Sigmoid colon (tissue), 7 donors: ENCODE data around the gene MTURN. TPM values are rescaled to one million over a fixed set of nuclear protein-coding genes. Genes with fewer than 3 reads are reported as not detected.

Source experiments
- DNase-seq: peaks from one replicate; pipeline ENCODE4 v3.0.0-alpha.2; 2019
- H3K27ac ChIP-seq, 4 donors: fragments of 200-600 bp; sonication (generic); one replicate each; pipeline ENCODE4 v1.5.1; 2016 to 2019; ENCODE audit warnings: mild to moderate bottlenecking in 1 of 4
- H3K27me3 ChIP-seq, 3 donors: fragments of 200-600 bp; sonication (generic); one replicate each; pipeline ENCODE4 v1.5.1; 2019; ENCODE audit warnings: mild to moderate bottlenecking in 1 of 3
- H3K36me3 ChIP-seq, 4 donors: fragments of 200-600 bp; sonication (generic); one replicate each; pipeline ENCODE4 v1.5.1; 2016 to 2019
- H3K4me1 ChIP-seq, 4 donors: fragments of 200-600 bp; sonication (generic); one replicate each; pipeline ENCODE4 v1.5.1; 2017 to 2019
- H3K4me3 ChIP-seq, 4 donors: fragments of 200-600 bp; sonication (generic); one replicate each; pipeline ENCODE4 v1.5.1; 2017 to 2019; ENCODE audit warnings: mild to moderate bottlenecking in 2 of 4, moderate library complexity in 1 of 4
- H3K9me3 ChIP-seq, 4 donors: fragments of 200-600 bp in 3 of 4; sonication (generic) in 3 of 4; one replicate each; pipeline versions ENCODE4 v1.5.1 to v1.6.1; 2013 to 2019
- CTCF ChIP-seq, 4 experiments: fragments of 450-650 bp in 3 of 4; fragments of 200-600 bp in 1 of 4; IDR thresholded peaks; one replicate each; pipeline ENCODE4 v1.5.1; 2016 to 2019; ENCODE audit warnings: antibody characterized with exemption in 4 of 4, mild to moderate bottlenecking in 3 of 4, moderate library complexity in 2 of 4
- EP300 ChIP-seq, 4 donors: sonication (generic); formaldehyde crosslinking; IDR thresholded peaks; one replicate each; pipeline ENCODE4 v1.6.1; 2017; ENCODE audit warnings: antibody characterized with exemption in 4 of 4
- POLR2A ChIP-seq, 2 donors: fragments of 450-650 bp; IDR thresholded peaks; one replicate each; pipeline ENCODE4 v1.6.1; 2016; ENCODE audit warnings: antibody characterized with exemption in 2 of 2, mild to moderate bottlenecking in 2 of 2, moderate library complexity in 2 of 2
- POLR2AphosphoS5 ChIP-seq, 4 donors: sonication (generic); formaldehyde crosslinking; IDR thresholded peaks; one replicate each; pipeline ENCODE4 v1.6.1; 2017; ENCODE audit warnings: antibody characterized with exemption in 4 of 4
- WGBS, 2 donors: extraction: QIAGEN DNeasy Blood & Tissue Kit; methylation state at CpG; one replicate each; pipeline ENCODE4 v1.1.7; 2013; 5-methylcytosine and 5-hydroxymethylcytosine counted together
- intact Hi-C: fragments of 100-400 bp; cut with DNase I; formaldehyde crosslinking; loops from one replicate; pipeline ENCODE4 v1.15.1; 2023
- polyA plus RNA-seq, 3 donors: library from polyadenylated mRNA; stranded (reverse); fragments of 200-250 nt; gene quantifications; one replicate each; pipeline ENCODE4 v1.2.3, GENCODE V29; 2013
- total RNA-seq, 4 donors: library from RNA; depleted of rRNA; stranded (reverse); fragments of >200 nt; gene quantifications; one replicate each; pipeline ENCODE4 v1.1.0, GENCODE V29; 2016
- donor health status: healthy with polysubstance abuse.
- donor health status: Bipolar disorder and iron deficiency.
- donor health status: healthy.

The MTURN gene
- total and polyA plus RNA-seq, 7 donors: 7.2 to 102 (median 75.9) TPM

GRCh38 chr7:30145426-30145970 is 10.7 kb downstream of the MTURN start:
- H3K4me1 ChIP-seq: peaks cover 0 to 31% (median 19%) of the 10 kb centered on the region in 4 donors
- DNase-seq: no peak
- WGBS, 2 donors: 84 to 85% methylated on average over 6 of the region's 6 CpGs
- H3K27me3 ChIP-seq: no peaks in the 10 kb centered on the region
- no peak for TF ChIP-seq POLR2A (IDR thresholded peaks at IDR 0.05)
- no peak for TF ChIP-seq POLR2AphosphoS5 (IDR thresholded peaks at IDR 0.05)
- TF ChIP-seq CTCF (IDR thresholded peaks at IDR 0.05): no peak
- no peak for TF ChIP-seq EP300 (IDR thresholded peaks at IDR 0.05)
- H3K27ac ChIP-seq: peak overlapping the region in 1 of 4 donors; percentile 80
- intact Hi-C loops: no loop called here
- H3K36me3 ChIP-seq: peaks cover 0 to 4% (median under 1%) of the 10 kb centered on the region in 4 donors
- no peaks in the 10 kb centered on the region for H3K9me3 ChIP-seq
- H3K4me3 ChIP-seq: no peak overlapping the region

- Histone ChIP-seq H3K4me1 (peaks cover 0 to 31% (median 19%) of the 10 kb centered on the region in 4 donors), H3K36me3 (peaks cover 0 to 10% (median 4%) of the 10 kb centered on the region in 4 donors), H3K27me3 (no peaks in the 10 kb centered on the region), H3K27ac (peak overlapping the region in 1 of 4 donors; percentile 80), H3K9me3 (no peaks in the 10 kb centered on the region), H3K4me3 (no peak overlapping the region)
- no peak for DNase-seq
- intact Hi-C loops: no loop called here
- WGBS, 2 donors: 74 to 86% methylated on average over 13 of the region's 13 CpGs
- TF ChIP-seq POLR2AphosphoS5 (IDR thresholded peaks at IDR 0.05) (no peak), CTCF (IDR thresholded peaks at IDR 0.05) (no peak), POLR2A (IDR thresholded peaks at IDR 0.05) (no peak), EP300 (IDR thresholded peaks at IDR 0.05) (no peak)
Observed at GRCh38 chr7:30146127-30146612, 11.4 kb downstream of the MTURN start.

GRCh38 chr7:30147223-30147622 is 12.4 kb downstream of the MTURN start:
- H3K9me3 ChIP-seq: no peaks in the 10 kb centered on the region
- H3K4me3 ChIP-seq: no peak overlapping the region
- 59 to 80% methylated on average over 4 of the region's 4 CpGs for WGBS, 2 donors
- H3K27me3 ChIP-seq: no peaks in the 10 kb centered on the region
- intact Hi-C loops: no loop called here
- DNase-seq: no peak
- peaks cover 0 to 18% (median 4%) of the 10 kb centered on the region in 4 donors for H3K36me3 ChIP-seq
- TF ChIP-seq POLR2A (IDR thresholded peaks at IDR 0.05): no peak
- TF ChIP-seq EP300 (IDR thresholded peaks at IDR 0.05): no peak
- TF ChIP-seq POLR2AphosphoS5 (IDR thresholded peaks at IDR 0.05): no peak
- TF ChIP-seq CTCF (IDR thresholded peaks at IDR 0.05): no peak
- peaks cover 0 to 31% (median 14%) of the 10 kb centered on the region in 4 donors for H3K4me1 ChIP-seq
- peak overlapping the region in 1 of 4 donors; percentile 11 for H3K27ac ChIP-seq

- DNase-seq: no peak
- 95 to 96% methylated on average over 2 of the region's 2 CpGs for WGBS, 2 donors
- H3K36me3 ChIP-seq: peaks cover 0 to 24% (median 4%) of the 10 kb centered on the region in 4 donors
- H3K4me1 ChIP-seq: peaks cover 0 to 25% (median 11%) of the 10 kb centered on the region in 4 donors
- no peaks in the 10 kb centered on the region for H3K27me3 ChIP-seq
- H3K9me3 ChIP-seq: no peaks in the 10 kb centered on the region
- intact Hi-C loops: no loop called here
- H3K27ac ChIP-seq: no peak overlapping the region
- TF ChIP-seq CTCF (IDR thresholded peaks at IDR 0.05): no peak
- no peak for TF ChIP-seq EP300 (IDR thresholded peaks at IDR 0.05)
- TF ChIP-seq POLR2A (IDR thresholded peaks at IDR 0.05): no peak
- TF ChIP-seq POLR2AphosphoS5 (IDR thresholded peaks at IDR 0.05): no peak
- no peak overlapping the region for H3K4me3 ChIP-seq
Observed at GRCh38 chr7:30147785-30148184, 13.0 kb downstream of the MTURN start.
